Measurements from ENCODE around the gene LIME1.

DNA sequence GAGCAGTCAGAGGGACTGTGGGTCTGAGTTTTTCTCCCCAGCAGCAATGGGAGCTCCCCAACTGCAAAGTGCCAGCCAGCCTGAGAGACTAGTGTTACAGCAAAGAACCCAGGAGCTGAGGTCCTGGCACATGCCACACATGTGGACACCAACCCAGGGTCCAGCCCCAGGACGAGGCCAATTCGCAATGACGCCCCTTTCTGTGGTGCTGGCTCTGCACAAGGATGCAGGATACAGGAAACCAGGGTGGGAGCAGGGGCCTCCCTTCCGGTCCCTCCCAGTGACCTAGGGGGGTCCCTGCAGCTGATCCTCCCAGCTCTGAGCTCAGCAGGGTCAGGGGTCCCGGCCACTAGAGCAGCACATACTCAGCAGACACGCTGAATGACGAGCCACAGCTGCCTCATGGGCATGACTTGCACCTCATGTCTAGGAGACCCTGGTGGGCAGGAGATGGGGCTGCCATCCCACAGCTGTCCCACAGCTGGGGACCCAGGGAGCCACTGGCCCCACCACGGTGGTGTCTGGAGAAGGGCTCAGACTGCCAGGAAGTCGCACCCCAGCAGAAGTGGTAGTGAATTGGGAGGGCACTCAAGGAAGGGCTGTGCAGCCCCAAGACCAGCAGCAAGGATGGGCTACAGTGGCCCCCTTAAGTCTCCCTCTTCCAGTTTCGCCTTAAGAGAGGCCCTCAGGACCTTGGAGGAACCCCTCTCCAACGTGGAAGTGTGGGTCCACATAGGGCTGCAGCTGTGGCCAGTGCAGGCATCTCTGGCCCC is 32.3 kb upstream of the LIME1 start:
- TF ChIP-seq POLR2A (IDR thresholded peaks at IDR 0.05; ENCODE audit: low read depth, low read length) (no peak), POLR2AphosphoS5 (IDR thresholded peaks at IDR 0.05; ENCODE audit: low read depth, low read length) (no peak), TAF1 (IDR thresholded peaks at IDR 0.05; ENCODE audit: low read depth, low read length) (no peak), SPI1 (IDR thresholded peaks at IDR 0.05; ENCODE audit: low read depth, low read length) (no peak), PAX5 (IDR thresholded peaks at IDR 0.05; ENCODE audit: insufficient read depth, low read length, severe bottlenecking) (no peak)

Measured in GM12891 (cell line).